ENCODE results near the gene EFNA5.
A peak's percentile ranks its signal among the peaks of the same experiment; 100 is the strongest.

EFNA5 gene

DNA sequence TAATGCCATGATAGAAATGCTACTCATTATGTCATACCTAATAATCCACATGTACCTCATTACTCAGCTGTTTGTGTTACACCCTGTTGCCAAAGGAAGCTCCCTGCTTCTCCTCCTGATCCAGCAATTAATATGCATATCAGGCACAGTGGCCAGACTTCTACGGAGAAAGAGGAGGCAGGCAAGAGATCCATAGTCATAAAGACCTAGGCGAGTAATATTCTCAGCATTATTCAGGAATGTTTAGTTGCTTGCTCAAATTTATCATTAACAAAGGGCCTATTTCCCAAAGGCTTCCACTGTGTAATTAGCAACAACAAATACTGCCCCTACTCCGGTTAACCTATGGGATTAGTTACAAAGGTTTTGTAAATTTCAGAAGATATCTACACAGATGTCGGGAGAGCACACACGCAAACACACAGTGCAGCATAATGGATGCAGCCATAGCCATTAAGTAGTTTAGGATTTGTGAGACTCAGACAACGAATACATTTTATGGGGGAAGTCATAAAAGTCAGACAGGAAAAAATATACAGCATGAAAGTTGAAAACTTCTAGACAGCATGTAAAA lies 192.6 kb downstream of the EFNA5 start:
- Histone ChIP-seq H3K4me3 (no peak overlapping the region), H3K27ac (peak overlapping the region in 11 of 21 experiments; percentile 9 to 61 (median 34))

GRCh38 chr5:107477492-107477891 lies 193.2 kb downstream of the EFNA5 start:
- H3K27ac ChIP-seq: peak overlapping the region in 10 of 21 experiments; percentile 17 to 61 (median 46)
- H3K4me3 ChIP-seq: no peak overlapping the region

- peak overlapping the region in 9 of 21 experiments; percentile 25 to 59 (median 44) for H3K27ac ChIP-seq
- H3K4me3 ChIP-seq: no peak overlapping the region
Observed at GRCh38 chr5:107476783-107477182, 194.0 kb downstream of the EFNA5 start.

DNA sequence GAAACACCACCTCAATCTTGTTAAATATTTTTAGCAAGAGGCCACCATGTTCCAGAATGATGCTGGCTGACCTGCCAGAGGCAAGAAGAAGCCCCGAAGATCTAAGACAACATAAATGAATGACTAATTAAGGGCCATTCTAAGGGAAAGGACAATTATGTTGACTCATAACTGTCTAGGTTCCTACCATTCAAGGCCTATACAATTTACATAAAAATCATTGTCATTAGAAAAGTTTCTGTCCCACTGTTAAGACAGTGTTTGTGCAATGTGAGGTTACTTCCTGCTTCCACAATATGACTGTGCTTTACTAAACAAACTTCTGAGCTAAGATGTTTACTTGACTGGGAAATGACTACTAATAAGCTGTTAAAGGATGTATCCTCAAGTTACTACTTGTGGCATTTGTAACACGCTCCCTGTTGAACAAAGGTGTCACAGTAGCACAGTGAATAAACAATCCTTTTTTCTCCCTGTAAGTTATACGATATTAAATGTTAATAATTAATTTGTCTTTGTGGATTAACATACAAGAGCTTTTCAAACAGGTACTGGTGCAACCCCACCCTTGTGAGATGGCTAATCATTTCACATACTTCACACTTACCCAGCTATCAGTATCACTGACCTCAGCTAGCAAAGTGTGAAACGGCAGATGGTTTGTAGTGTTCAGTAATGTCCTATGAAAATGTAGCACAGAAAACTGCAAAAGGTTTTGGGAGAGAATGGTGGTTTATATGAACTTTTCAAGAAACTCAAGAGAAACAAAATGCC lies 195.8 kb downstream of the EFNA5 start:
- Histone ChIP-seq H3K4me3 (no peak overlapping the region), H3K27ac (peak overlapping the region in 8 of 21 experiments; percentile 9 to 71 (median 28))

GRCh38 chr5:107474361-107474715 lies 196.4 kb downstream of the EFNA5 start:
- Histone ChIP-seq H3K4me3 (no peak overlapping the region), H3K27ac (peak overlapping the region in 5 of 21 experiments; percentile 13 to 71 (median 56))

- Histone ChIP-seq H3K27ac (peak overlapping the region in 1 of 21 experiments; percentile 8), H3K4me3 (no peak overlapping the region)
Observed at GRCh38 chr5:107472620-107473064, 198.1 kb downstream of the EFNA5 start.

GRCh38 chr5:107470295-107470582 lies 200.5 kb downstream of the EFNA5 start:
- H3K4me3 ChIP-seq: no peak overlapping the region
- peak overlapping the region in 1 of 21 experiments; percentile 22 for H3K27ac ChIP-seq

DNA sequence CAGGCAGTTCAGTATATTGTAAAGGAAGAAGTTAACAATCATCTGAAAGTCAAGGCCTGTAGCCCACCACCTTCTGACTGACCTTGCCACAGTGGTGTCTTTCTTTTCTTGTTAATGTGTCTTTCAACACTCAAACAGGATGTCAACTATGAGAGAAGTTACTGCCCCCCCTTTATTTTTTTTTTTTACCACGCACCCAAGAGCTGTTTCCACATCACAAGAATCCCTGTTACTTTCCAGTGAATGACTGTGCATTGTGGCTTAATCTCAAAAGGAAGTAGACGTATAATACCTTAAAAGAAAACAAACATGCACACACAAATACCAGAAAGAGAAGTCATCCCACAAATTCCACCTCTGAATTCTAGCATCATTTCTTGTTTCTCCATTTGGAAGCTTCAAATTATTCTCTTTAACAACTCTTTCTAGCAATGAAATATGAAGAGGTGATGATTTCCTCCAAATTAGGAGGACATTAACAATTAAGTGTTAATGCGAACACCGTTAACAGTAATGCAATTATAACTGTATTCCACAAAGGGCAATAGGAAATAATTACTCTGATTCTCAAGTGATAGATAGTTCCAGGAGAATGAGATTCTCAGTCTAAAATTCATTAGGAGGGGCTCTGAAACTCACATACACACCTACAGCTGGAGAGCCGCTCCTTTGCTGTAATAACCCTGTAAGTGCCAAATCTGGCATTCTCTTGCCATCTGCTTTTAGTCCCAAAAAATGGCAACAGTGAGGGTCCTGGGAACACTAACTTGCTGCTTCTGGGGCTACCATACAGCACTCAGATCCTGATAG lies 201.0 kb downstream of the EFNA5 start:
- H3K4me3 ChIP-seq: no peak overlapping the region
- peak overlapping the region in 3 of 21 experiments; percentile 1 to 37 (median 26) for H3K27ac ChIP-seq

GRCh38 chr5:107469064-107469463 lies 201.7 kb downstream of the EFNA5 start:
- H3K27ac ChIP-seq: peak overlapping the region in 3 of 21 experiments; percentile 1 to 37 (median 26)

DNA sequence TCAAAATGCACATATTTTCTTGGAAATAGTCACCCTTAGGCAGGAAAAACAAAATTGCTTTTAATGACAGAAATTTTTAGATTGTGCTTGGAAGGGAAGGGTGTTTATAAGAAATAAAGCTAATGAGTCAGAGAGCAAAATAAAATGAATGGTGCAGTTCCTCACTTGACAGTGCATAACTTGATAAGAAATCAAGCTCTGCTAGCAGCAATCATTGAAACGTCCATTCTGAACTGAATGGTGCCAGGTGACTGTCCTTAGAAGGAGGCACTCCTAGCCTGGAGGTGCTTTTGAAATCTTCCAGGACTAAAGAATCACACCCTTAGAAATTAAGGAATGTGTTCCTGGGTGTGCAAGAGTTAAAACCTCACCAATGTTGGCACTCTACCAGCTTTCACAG lies 202.5 kb downstream of the EFNA5 start:
- Histone ChIP-seq H3K27ac (peak overlapping the region in 2 of 21 experiments; percentile 3 to 13), H3K4me3 (no peak overlapping the region)

More at GRCh38 chr5:107469064-107469463, 201.7 kb downstream of the EFNA5 start:
- H3K4me3 ChIP-seq: no peak overlapping the region

DNA sequence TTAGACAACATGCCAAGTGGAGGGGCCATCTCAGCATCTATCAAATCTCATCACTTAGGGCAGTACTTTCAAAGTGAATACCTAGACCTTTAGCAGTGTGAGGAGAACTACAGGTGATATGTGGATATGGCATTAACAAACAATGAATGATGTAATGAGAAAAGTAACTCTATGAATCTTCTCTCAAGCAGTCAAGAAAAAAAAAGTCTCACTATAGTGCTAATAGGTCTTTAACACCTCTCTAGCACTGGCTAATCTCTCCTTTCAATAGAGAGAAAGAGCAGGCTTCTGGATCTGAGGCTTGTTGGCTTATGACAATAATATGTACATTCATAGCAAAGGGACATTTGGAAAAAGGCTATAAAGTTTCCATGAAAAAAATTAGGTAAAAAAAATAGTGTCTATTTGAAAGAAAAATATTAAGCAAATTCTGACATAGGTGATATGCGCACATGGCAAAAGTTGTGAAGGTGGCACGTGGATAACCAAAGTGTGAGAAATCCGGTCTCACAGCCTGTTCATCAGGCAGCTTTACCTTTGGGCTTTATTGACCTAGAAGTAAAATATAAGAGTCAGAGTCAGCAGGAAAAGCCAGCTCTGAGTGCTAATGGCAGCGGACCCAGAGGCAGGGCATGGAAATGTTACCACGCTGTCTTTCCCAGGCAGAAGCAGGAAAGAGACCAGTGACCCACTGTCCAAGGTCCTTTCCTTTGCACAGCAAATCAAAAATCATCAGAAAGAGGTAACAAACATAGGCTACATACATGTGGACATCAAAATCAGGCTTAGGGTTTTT lies 203.4 kb downstream of the EFNA5 start:
- no peak overlapping the region for H3K4me3 ChIP-seq

DNA sequence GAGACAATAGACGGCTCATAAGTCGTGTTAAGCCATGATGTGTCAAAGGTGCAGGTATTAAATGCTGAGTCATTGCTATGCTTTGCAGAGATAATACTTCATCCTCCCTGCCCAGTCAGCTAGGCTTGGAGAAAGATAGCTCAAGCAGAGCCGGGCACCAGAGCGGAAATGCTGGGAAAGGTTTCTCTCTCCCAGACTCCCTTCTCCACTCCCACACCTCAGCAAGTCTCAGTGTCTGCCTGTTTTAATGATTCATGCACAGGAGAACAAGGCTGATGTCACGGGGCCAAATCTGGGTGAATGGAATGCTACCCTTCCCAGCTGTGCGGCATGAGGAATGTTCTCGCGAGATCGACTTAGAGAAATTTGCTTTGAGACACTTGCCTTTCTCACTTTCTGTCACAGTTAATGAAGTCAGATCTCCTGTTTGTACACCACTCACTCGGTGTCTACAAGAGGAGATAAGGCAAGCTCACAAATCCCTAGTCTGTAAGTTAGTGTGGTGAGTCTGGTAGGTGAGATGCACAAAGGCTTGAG lies 204.4 kb downstream of the EFNA5 start:
- no peak overlapping the region for H3K4me3 ChIP-seq
- peak overlapping the region in 3 of 21 experiments; percentile 6 to 35 (median 21) for H3K27ac ChIP-seq

More for the DNA sequence above, 203.4 kb downstream of the EFNA5 start:
- peak overlapping the region in 3 of 21 experiments; percentile 1 to 24 (median 13) for H3K27ac ChIP-seq

DNA sequence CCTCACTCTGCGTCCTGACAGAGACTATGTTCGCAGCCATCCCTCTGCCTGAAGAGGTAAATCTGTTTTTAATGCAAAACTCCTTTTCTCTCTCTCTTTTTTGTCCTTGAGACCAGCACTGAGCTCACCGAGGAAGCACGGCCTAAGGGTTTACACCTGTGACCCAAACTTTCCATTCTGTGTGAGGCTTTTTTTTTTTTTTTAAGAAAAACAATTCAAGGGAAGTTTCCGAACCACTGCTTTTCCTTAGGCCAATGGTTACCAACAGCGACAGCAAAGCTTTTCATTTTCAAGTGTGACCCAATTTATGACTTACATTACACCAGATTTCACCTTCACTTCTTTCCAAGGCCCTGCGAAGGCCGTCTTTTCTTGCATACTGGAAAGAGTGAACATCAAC lies 205.9 kb downstream of the EFNA5 start:
- peak overlapping the region in 1 of 21 experiments; percentile 5 for H3K27ac ChIP-seq
- H3K4me3 ChIP-seq: no peak overlapping the region

- Histone ChIP-seq H3K27ac (peak overlapping the region in 1 of 21 experiments; percentile 5), H3K4me3 (no peak overlapping the region)
Observed at GRCh38 chr5:107464416-107464815, 206.3 kb downstream of the EFNA5 start.

DNA sequence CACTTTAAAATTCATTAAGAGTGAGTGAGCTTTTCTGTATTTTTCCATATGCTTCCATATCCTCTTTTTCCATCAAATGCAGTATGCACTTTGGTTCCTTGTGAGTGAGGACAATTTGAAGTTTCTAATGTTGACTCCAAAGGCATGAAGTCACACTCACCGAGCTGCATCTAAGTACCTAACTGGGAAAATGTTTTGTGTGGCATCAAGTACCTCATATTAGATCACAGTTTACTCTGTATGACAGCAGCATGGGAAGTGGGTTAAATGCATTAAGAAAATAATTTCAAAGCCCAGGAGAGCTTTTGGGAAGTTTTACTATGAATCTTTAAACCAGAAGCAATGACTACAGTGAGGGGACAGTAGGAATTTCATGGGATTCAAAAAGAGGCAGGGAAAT lies 207.0 kb downstream of the EFNA5 start:
- H3K27ac ChIP-seq: no peak overlapping the region
- H3K4me3 ChIP-seq: no peak overlapping the region

GRCh38 chr5:107461770-107462169 lies 209.0 kb downstream of the EFNA5 start:
- H3K4me3 ChIP-seq: no peak overlapping the region
- no peak overlapping the region for H3K27ac ChIP-seq

DNA sequence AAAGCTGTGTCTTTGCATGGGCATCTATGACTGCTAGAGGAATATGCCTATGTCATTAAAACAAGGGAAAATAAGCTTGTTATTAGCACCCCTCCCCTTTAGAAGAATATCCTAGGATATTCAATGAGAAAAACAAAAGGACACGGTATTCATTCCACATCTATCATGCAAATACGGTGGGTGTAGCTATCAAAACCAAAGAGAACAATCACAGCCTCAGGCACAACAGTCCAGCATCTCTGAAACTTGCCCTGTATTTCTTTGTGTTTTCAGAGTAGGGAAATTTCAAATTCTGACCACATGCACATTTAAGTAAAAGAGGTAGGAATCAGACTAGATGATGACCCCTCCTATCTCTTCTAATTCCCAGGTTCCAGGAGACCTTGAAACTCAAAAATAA lies 209.9 kb downstream of the EFNA5 start:
- H3K4me3 ChIP-seq: no peak overlapping the region
- H3K27ac ChIP-seq: no peak overlapping the region

- H3K27ac ChIP-seq: no peak overlapping the region
- H3K4me3 ChIP-seq: no peak overlapping the region
Observed at GRCh38 chr5:107459605-107460004, 211.1 kb downstream of the EFNA5 start.

- no peak overlapping the region for H3K4me3 ChIP-seq
- no peak overlapping the region for H3K27ac ChIP-seq
Observed at GRCh38 chr5:107458322-107458721, 212.4 kb downstream of the EFNA5 start.

All from skin epidermis (tissue), 12 donors.